Astrocyte (in vitro differentiated cells and primary cell): ENCODE measurements around the gene DIAPH2. TPM values are rescaled to one million over a fixed set of nuclear protein-coding genes. Genes with fewer than 3 reads are reported as not detected.
A peak's percentile ranks its signal among the peaks of the same experiment; 100 is the strongest.

Experiments used
- DNase-seq: peaks from one replicate; pipeline ENCODE4 v3.0.0-alpha.2; 2010; ENCODE audit warnings: low read depth
- FAIRE-seq: peaks from 2 replicates; lab custom pipeline; 2011; peaks lifted over from hg19 to GRCh38; lab: Jason Lieb, UNC
- H2AFZ ChIP-seq: 2 replicates; pipeline ENCODE4 v1.6.0; 2012; ENCODE audit warnings: low read depth, low read length, inconsistent platforms
- H3K27ac ChIP-seq: 2 replicates; pipeline ENCODE4 v1.5.1; 2011; ENCODE audit warnings: low read depth, low read length, inconsistent platforms
- H3K27me3 ChIP-seq: 2 replicates; pipeline ENCODE4 v1.6.0; 2011; ENCODE audit warnings: low read length, inconsistent platforms; ENCODE audit not compliant: insufficient read depth
- H3K36me3 ChIP-seq: 2 replicates; pipeline ENCODE4 v1.5.1; 2011; ENCODE audit warnings: low read length, inconsistent platforms; ENCODE audit not compliant: insufficient read depth
- H3K4me1 ChIP-seq: 2 replicates; pipeline ENCODE4 v1.5.1; 2011; ENCODE audit warnings: low read length, inconsistent platforms; ENCODE audit not compliant: insufficient read depth
- H3K4me2 ChIP-seq: 2 replicates; pipeline ENCODE4 v1.6.0; 2012; ENCODE audit warnings: low read length, inconsistent platforms
- H3K4me3 ChIP-seq: 2 replicates; pipeline ENCODE4 v1.5.1; 2011; ENCODE audit warnings: low read depth, mild to moderate bottlenecking, low read length, inconsistent platforms; ENCODE audit not compliant: insufficient read depth
- H3K79me2 ChIP-seq: 2 replicates; pipeline ENCODE4 v1.6.0; 2012; ENCODE audit warnings: mild to moderate bottlenecking, low read length, inconsistent platforms; ENCODE audit not compliant: insufficient read depth
- H3K9ac ChIP-seq: 2 replicates; pipeline ENCODE4 v1.6.0; 2012; ENCODE audit warnings: mild to moderate bottlenecking, low read length, inconsistent platforms
- H3K9me3 ChIP-seq: 2 replicates; pipeline ENCODE4 v1.5.1; 2012; ENCODE audit warnings: low read depth, mild to moderate bottlenecking, low read length, inconsistent platforms; ENCODE audit not compliant: insufficient read depth
- H4K20me1 ChIP-seq: 2 replicates; pipeline ENCODE4 v1.6.0; 2012; ENCODE audit warnings: low read length, inconsistent platforms; ENCODE audit not compliant: insufficient read depth
- H3K27ac Mint-ChIP-seq: one replicate; pipeline ENCODE4 v1.8.0; 2021; ENCODE audit warnings: mild to moderate bottlenecking, mixed read lengths; ENCODE audit not compliant: unreplicated experiment
- H3K27me3 Mint-ChIP-seq: one replicate; pipeline ENCODE4 v1.8.0; 2021; ENCODE audit warnings: low read depth, mixed read lengths; ENCODE audit not compliant: unreplicated experiment
- H3K36me3 Mint-ChIP-seq: one replicate; pipeline ENCODE4 v1.8.0; 2021; ENCODE audit warnings: low read depth, mixed read lengths; ENCODE audit not compliant: unreplicated experiment
- H3K4me1 Mint-ChIP-seq: one replicate; pipeline ENCODE4 v1.8.0; 2021; ENCODE audit warnings: low read depth, mixed read lengths; ENCODE audit not compliant: unreplicated experiment
- H3K4me3 Mint-ChIP-seq: one replicate; pipeline ENCODE4 v1.8.0; 2021; ENCODE audit warnings: mild to moderate bottlenecking, moderate library complexity, mixed read lengths; ENCODE audit not compliant: unreplicated experiment
- H3K9me3 Mint-ChIP-seq: one replicate; pipeline ENCODE4 v1.8.0; 2021; ENCODE audit warnings: mild to moderate bottlenecking, mixed read lengths; ENCODE audit not compliant: unreplicated experiment
- EZH2 ChIP-seq: IDR thresholded peaks from 2 replicates; pipeline ENCODE4 v1.6.1; 2012; ENCODE audit warnings: mild to moderate bottlenecking, low read length, inconsistent platforms; ENCODE audit not compliant: insufficient read depth
- total RNA-seq: library from RNA; stranded (reverse); gene quantifications from 2 replicates; pipeline ENCODE4 v1.2.1, GENCODE V29; 2021
- TF ChIP-seq, protein P1 (sequence below): IDR thresholded peaks from 2 replicates; pipeline ENCODE4 v1.5.1; 2011; ENCODE audit warnings: low read depth, mild to moderate bottlenecking, inconsistent platforms, low read length, moderate library complexity; ENCODE audit not compliant: insufficient read depth

Gene DIAPH2
- total RNA-seq, 1 donor from 2014 or later = 9.8 TPM

DNA sequence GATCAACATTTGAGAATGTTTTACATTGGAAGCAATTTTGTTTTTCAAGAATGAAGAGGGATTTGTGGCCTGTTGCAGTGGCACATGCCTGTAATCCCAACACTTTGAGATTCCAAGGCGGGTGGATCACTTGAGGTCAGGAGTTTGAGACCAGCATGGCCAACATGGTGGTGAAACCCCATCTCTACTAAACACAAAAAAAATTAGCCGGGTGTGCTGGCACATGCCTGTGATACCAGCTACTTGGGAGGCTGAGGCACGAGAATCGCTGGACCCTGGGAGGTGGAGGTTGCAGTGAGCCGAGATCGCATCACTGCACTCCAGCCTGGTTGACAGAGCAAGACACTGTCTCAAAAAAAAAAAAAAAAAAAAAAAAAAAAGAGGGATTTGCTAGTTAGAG, 326.9 kb downstream of the DIAPH2 start:
- Histone ChIP-seq H3K9ac (no peak overlapping the region), H4K20me1 (no peaks in the 10 kb centered on the region), H3K4me3 (no peak overlapping the region), H3K4me2 (no peak overlapping the region), H3K27ac (no peak overlapping the region), H3K27me3 (no peaks in the 10 kb centered on the region), H3K9me3 (no peaks in the 10 kb centered on the region), H3K4me1 (no peaks in the 10 kb centered on the region), H3K36me3 (no peaks in the 10 kb centered on the region), H2AFZ (no peak overlapping the region), H3K79me2 (no peaks in the 10 kb centered on the region)
- Mint-ChIP-seq H3K4me3 (no peak overlapping the region), H3K27ac (no peak overlapping the region), H3K9me3 (no peaks in the 10 kb centered on the region), H3K4me1 (no peaks in the 10 kb centered on the region), H3K36me3 (no peaks in the 10 kb centered on the region), H3K27me3 (no peaks in the 10 kb centered on the region)
- no peak for TF ChIP-seq EZH2
- TF ChIP-seq, protein P1, sequence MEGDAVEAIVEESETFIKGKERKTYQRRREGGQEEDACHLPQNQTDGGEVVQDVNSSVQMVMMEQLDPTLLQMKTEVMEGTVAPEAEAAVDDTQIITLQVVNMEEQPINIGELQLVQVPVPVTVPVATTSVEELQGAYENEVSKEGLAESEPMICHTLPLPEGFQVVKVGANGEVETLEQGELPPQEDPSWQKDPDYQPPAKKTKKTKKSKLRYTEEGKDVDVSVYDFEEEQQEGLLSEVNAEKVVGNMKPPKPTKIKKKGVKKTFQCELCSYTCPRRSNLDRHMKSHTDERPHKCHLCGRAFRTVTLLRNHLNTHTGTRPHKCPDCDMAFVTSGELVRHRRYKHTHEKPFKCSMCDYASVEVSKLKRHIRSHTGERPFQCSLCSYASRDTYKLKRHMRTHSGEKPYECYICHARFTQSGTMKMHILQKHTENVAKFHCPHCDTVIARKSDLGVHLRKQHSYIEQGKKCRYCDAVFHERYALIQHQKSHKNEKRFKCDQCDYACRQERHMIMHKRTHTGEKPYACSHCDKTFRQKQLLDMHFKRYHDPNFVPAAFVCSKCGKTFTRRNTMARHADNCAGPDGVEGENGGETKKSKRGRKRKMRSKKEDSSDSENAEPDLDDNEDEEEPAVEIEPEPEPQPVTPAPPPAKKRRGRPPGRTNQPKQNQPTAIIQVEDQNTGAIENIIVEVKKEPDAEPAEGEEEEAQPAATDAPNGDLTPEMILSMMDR = no peak
- DNase-seq (no peak), FAIRE-seq (no peak)

DNA sequence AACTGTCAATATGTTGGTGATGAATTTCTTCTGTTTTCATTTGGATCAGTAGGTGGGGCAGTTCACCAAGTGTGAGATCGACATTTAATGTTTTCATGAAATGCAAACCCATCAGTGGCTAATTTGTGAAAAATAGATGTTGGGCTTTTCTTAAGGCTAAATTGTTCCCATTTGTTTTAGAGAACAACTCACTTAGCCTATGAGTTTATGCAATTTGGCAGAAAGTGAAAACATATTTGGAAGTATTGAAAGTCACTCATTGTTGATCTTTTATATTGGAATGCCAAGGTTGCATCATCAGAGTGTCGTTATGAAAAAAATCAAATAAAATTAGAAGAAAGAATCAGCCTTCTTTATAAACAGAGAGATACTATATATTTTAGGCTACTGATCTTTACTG, 331.5 kb downstream of the DIAPH2 start:
- Histone ChIP-seq H3K36me3 (no peaks in the 10 kb centered on the region), H3K27ac (no peak overlapping the region), H3K4me3 (no peak overlapping the region), H3K4me1 (no peaks in the 10 kb centered on the region), H3K79me2 (no peaks in the 10 kb centered on the region), H4K20me1 (no peaks in the 10 kb centered on the region), H3K27me3 (no peaks in the 10 kb centered on the region), H3K9ac (no peak overlapping the region), H3K4me2 (no peak overlapping the region), H3K9me3 (no peaks in the 10 kb centered on the region), H2AFZ (no peak overlapping the region)
- DNase-seq (no peak), FAIRE-seq (no peak)
- Mint-ChIP-seq H3K27me3 (no peaks in the 10 kb centered on the region), H3K27ac (no peak overlapping the region), H3K36me3 (no peaks in the 10 kb centered on the region), H3K4me1 (no peaks in the 10 kb centered on the region), H3K4me3 (no peak overlapping the region), H3K9me3 (no peaks in the 10 kb centered on the region)
- TF ChIP-seq EZH2 = no peak
- TF ChIP-seq, protein P1 = no peak

DNA sequence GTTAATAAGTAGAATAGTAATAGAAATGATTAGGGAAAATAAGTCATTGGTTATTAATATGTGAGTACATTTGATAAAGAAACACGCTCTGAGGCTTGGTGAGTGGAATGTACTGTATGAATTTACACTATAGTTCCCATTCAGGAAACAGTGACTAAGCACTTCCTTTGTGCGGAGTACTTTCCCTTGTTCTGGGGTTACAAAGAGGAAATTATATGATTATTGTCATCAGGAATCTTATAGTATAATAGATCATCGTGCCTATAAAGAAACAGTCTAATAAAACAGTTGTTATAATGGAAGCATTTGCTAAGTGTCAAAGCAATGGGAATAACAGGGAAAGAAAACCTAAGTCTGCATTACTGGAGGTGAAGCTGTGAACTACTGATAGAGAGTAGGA, 337.0 kb downstream of the DIAPH2 start:
- TF ChIP-seq, protein P1 = no peak
- TF ChIP-seq EZH2 = no peak
- no peaks in the 10 kb centered on the region for H3K27me3 ChIP-seq
- H3K36me3 ChIP-seq = no peaks in the 10 kb centered on the region
- H4K20me1 ChIP-seq = no peaks in the 10 kb centered on the region
- DNase-seq (peak; percentile 40), FAIRE-seq (no peak)
- Mint-ChIP-seq H3K36me3 (no peaks in the 10 kb centered on the region), H3K9me3 (no peaks in the 10 kb centered on the region), H3K27me3 (no peaks in the 10 kb centered on the region), H3K4me1 (no peaks in the 10 kb centered on the region), H3K27ac (no peak overlapping the region), H3K4me3 (no peak overlapping the region)
- no peak overlapping the region for H3K27ac ChIP-seq
- no peak overlapping the region for H3K9ac ChIP-seq
- H2AFZ ChIP-seq = no peak overlapping the region
- no peaks in the 10 kb centered on the region for H3K9me3 ChIP-seq
- no peaks in the 10 kb centered on the region for H3K79me2 ChIP-seq
- H3K4me1 ChIP-seq = no peaks in the 10 kb centered on the region
- peak overlapping the region; percentile 46 for H3K4me2 ChIP-seq
- no peak overlapping the region for H3K4me3 ChIP-seq
